Stomach (tissue), 9 donors: ENCODE measurements around the gene MYLK2. TPM values are rescaled to one million over a fixed set of nuclear protein-coding genes. Genes with fewer than 3 reads are reported as not detected.

ENCODE experiments used
- DNase-seq, 2 donors: peaks; one replicate each; pipeline versions ENCODE4 v3.0.0 to v3.0.0-alpha.2; 2013 to 2019
- H3K27ac ChIP-seq, 5 donors: fragments of 200-600 bp in 4 of 5; sonication (generic) in 4 of 5; one replicate each; pipeline ENCODE4 v1.5.1; 2013 to 2019; ENCODE audit warnings: mild to moderate bottlenecking in 1 of 5, moderate library complexity in 1 of 5
- H3K27me3 ChIP-seq, 3 donors: fragments of 200-600 bp; sonication (generic); one replicate each; pipeline ENCODE4 v1.5.1; 2017 to 2019; ENCODE audit warnings: mixed run types in 1 of 3
- H3K36me3 ChIP-seq, 4 donors: fragments of 200-600 bp; sonication (generic); 1 replicate in 3 of 4; 2 replicates in 1 of 4; pipeline ENCODE4 v1.5.1; 2016 to 2019
- H3K4me1 ChIP-seq, 4 donors: fragments of 200-600 bp; sonication (generic); one replicate each; pipeline ENCODE4 v1.5.1; 2016 to 2019
- H3K4me3 ChIP-seq, 4 donors: fragments of 200-600 bp; sonication (generic) in 3 of 4; one replicate each; pipeline ENCODE4 v1.5.1; 2016 to 2019; ENCODE audit warnings: mild to moderate bottlenecking in 1 of 4
- H3K9me3 ChIP-seq, 4 donors: fragments of 200-600 bp; sonication (generic); one replicate each; pipeline ENCODE4 v1.5.1; 2016 to 2019
- CTCF ChIP-seq, 7 experiments: fragments of 450-650 bp in 4 of 7; fragments of 200-600 bp in 3 of 7; sonication (generic) in 3 of 7; IDR thresholded peaks; one replicate each; pipeline ENCODE4 v1.5.1; 2016 to 2019; ENCODE audit warnings: antibody characterized with exemption in 7 of 7, control low read depth in 2 of 7, mild to moderate bottlenecking in 1 of 7
- EP300 ChIP-seq: sonication (generic); formaldehyde crosslinking; IDR thresholded peaks from one replicate; pipeline ENCODE4 v1.6.1; 2017; ENCODE audit warnings: antibody characterized with exemption
- POLR2A ChIP-seq, 4 donors: fragments of 450-650 bp; IDR thresholded peaks; one replicate each; pipeline ENCODE4 v1.6.1; 2016; ENCODE audit warnings: antibody characterized with exemption in 4 of 4, control low read depth in 2 of 4, mild to moderate bottlenecking in 1 of 4, moderate library complexity in 1 of 4
- POLR2AphosphoS5 ChIP-seq, 3 donors: sonication (generic); formaldehyde crosslinking; IDR thresholded peaks; one replicate each; pipeline ENCODE4 v1.6.1; 2016; ENCODE audit warnings: antibody characterized with exemption in 3 of 3
- WGBS, 5 donors: extraction: QIAGEN DNeasy Blood & Tissue Kit in 3 of 5; methylation state at CpG; one replicate each; pipeline versions ENCODE4 v1.1.5 to v1.1.7; 2013 to 2018; 5-methylcytosine and 5-hydroxymethylcytosine counted together
- intact Hi-C: fragments of 100-400 bp; cut with DNase I; formaldehyde crosslinking; loops from one replicate; pipeline ENCODE4 v1.15.1; 2023; ENCODE audit warnings: low total_unique reads
- polyA plus RNA-seq, 3 donors: library from polyadenylated mRNA; stranded (reverse); fragments of 200-250 nt; gene quantifications; one replicate each; pipeline ENCODE4 v1.2.3, GENCODE V29; 2013
- total RNA-seq, 5 donors: library from RNA; depleted of rRNA; stranded (reverse); fragments of >200 nt; gene quantifications; one replicate each; pipeline versions ENCODE4 v1.1.0 to v1.2.3, GENCODE V29; 2014 to 2016
- donor health status: healthy with polysubstance abuse.
- donor health status: Bipolar disorder and iron deficiency.
- donor health status: healthy.

Gene MYLK2
- total and polyA plus RNA-seq, 8 donors = 0.19 to 0.45 (median 0.37) TPM; not detected in 3

- Histone ChIP-seq H3K9me3 (no peaks in the 10 kb centered on the region), H3K27me3 (peaks cover 0 to 20% (median 0%) of the 10 kb centered on the region in 3 donors), H3K36me3 (no peaks in the 10 kb centered on the region), H3K4me3 (no peak overlapping the region), H3K4me1 (peaks cover 0 to 12% (median 0%) of the 10 kb centered on the region in 4 donors), H3K27ac (no peak overlapping the region)
- 78 to 94% (median 85%) methylated on average over 6 to 8 of the region's 8 CpGs for WGBS, 5 donors
- no peak for TF ChIP-seq CTCF (IDR thresholded peaks at IDR 0.05)
- TF ChIP-seq POLR2AphosphoS5 (IDR thresholded peaks at IDR 0.05) = no peak
- TF ChIP-seq POLR2A (IDR thresholded peaks at IDR 0.05) = no peak
- no peak for TF ChIP-seq EP300
- DNase-seq = no peak
- intact Hi-C loops = no loop called here
Observed at GRCh38 chr20:31830406-31830981, 11.3 kb downstream of the MYLK2 start.

GRCh38 chr20:31831211-31831610 is 12.1 kb downstream of the MYLK2 start:
- Histone ChIP-seq H3K4me3 (no peak overlapping the region), H3K9me3 (no peaks in the 10 kb centered on the region), H3K4me1 (peaks cover 5 to 19% (median 7%) of the 10 kb centered on the region in 4 donors), H3K27ac (no peak overlapping the region), H3K36me3 (no peaks in the 10 kb centered on the region), H3K27me3 (peaks cover 0 to 20% (median 0%) of the 10 kb centered on the region in 3 donors)
- 76 to 90% (median 86%) methylated on average over 6 of the region's 6 CpGs for WGBS, 5 donors
- no peak for DNase-seq
- intact Hi-C loops = no loop called here
- TF ChIP-seq CTCF (IDR thresholded peaks at IDR 0.05) = no peak
- TF ChIP-seq EP300 = no peak
- TF ChIP-seq POLR2A (IDR thresholded peaks at IDR 0.05) = no peak

GRCh38 chr20:31831771-31832306 is 12.7 kb downstream of the MYLK2 start:
- Histone ChIP-seq H3K36me3 (no peaks in the 10 kb centered on the region), H3K4me1 (peaks cover 10 to 22% (median 12%) of the 10 kb centered on the region in 4 donors), H3K27ac (no peak overlapping the region), H3K4me3 (no peak overlapping the region), H3K9me3 (no peaks in the 10 kb centered on the region), H3K27me3 (peaks cover 0 to 20% (median 0%) of the 10 kb centered on the region in 3 donors)
- intact Hi-C loops = no loop called here
- DNase-seq = no peak
- no peak for TF ChIP-seq CTCF (IDR thresholded peaks at IDR 0.05)
- no peak for TF ChIP-seq POLR2AphosphoS5 (IDR thresholded peaks at IDR 0.05)
- no peak for TF ChIP-seq EP300
- TF ChIP-seq POLR2A (IDR thresholded peaks at IDR 0.05) = no peak
- WGBS, 5 donors = 82 to 88% (median 85%) methylated on average over 11 to 17 of the region's 17 CpGs

GRCh38 chr20:31833130-31833930 is 14.2 kb downstream of the MYLK2 start:
- WGBS, 5 donors = 44 to 70% (median 59%) methylated on average over 7 to 14 of the region's 14 CpGs
- no peak overlapping the region for H3K27ac ChIP-seq

More at GRCh38 chr20:31833130-31833930, 14.2 kb downstream of the MYLK2 start:
- Histone ChIP-seq H3K4me3 (no peak overlapping the region), H3K9me3 (no peaks in the 10 kb centered on the region), H3K4me1 (peaks cover 10 to 28% (median 17%) of the 10 kb centered on the region in 4 donors), H3K27me3 (peaks cover 0 to 20% (median 0%) of the 10 kb centered on the region in 3 donors), H3K36me3 (no peaks in the 10 kb centered on the region)
- TF ChIP-seq POLR2AphosphoS5 (IDR thresholded peaks at IDR 0.05) (no peak), CTCF (IDR thresholded peaks at IDR 0.05) (peak in 5 of 7 experiments; percentile 19 to 78 (median 64))
- intact Hi-C loops = no loop called here
- DNase-seq = peak; percentile 66 to 81
